Stimulated activated effector memory CD8-positive, alpha-beta T cell treated with anti-CD3 and anti-CD28 coated beads, Interleukin-12 subunit alpha, Interleukin-12 subunit beta, amount 100 ng/mL, for 72 hours (primary cell): ENCODE measurements around the gene DDX50.
A peak's percentile ranks its signal among the peaks of the same experiment; 100 is the strongest.
"Not testable (repeated sequence)": the region's sequence is repeated elsewhere in the genome, so short reads cannot be mapped to it uniquely, and the experiment has no call there.

Experiments used
- ATAC-seq: fragments of 150-1000 bp; cut with Tn5 transposase; 2 replicates; pipeline ENCODE4 v1.10.0; 2021
- DNase-seq, 2 donors: peaks; one replicate each; pipeline ENCODE4 v3.0.0; 2021 to 2022; ENCODE audit warnings: low spot score in 2 of 2
- H3K27ac Mint-ChIP-seq: one replicate; pipeline ENCODE4 v1.8.0; 2022; ENCODE audit warnings: mild to moderate bottlenecking, mixed read lengths
- H3K36me3 Mint-ChIP-seq: one replicate; pipeline ENCODE4 v1.8.0; 2022; ENCODE audit warnings: mild to moderate bottlenecking, mixed read lengths
- H3K4me1 Mint-ChIP-seq: one replicate; pipeline ENCODE4 v1.8.0; 2022; ENCODE audit warnings: mixed read lengths
- H3K4me3 Mint-ChIP-seq: one replicate; pipeline ENCODE4 v1.8.0; 2022; ENCODE audit warnings: mild to moderate bottlenecking, mixed read lengths
- H3K9me3 Mint-ChIP-seq: one replicate; pipeline ENCODE4 v1.8.0; 2022; ENCODE audit warnings: mixed read lengths

The DDX50 gene

DNA sequence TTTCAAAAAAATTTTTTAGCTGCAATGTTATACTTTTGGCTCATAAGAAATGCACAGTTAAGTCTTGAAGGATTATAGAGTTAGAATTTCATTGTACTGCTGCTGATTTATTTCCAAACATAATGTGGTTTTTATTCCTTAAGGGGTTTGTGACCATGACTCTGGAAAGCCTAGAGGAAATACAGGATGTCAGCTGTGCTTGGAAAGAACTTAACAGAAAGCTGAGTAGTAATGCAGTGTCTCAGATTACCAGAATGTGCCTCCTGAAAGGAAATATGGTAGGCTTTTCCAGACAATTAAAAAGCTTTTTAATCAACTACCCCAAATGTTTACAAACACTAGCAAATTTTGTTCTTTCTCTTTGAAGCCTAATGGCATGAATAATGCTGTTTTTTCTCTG lies 39.8 kb downstream of the DDX50 start:
- not testable (repeated sequence) for H3K27ac Mint-ChIP-seq, H3K9me3 Mint-ChIP-seq, H3K4me1 Mint-ChIP-seq, ATAC-seq, DNase-seq, H3K4me3 Mint-ChIP-seq
- peaks cover 98% of the 10 kb centered on the region for H3K36me3 Mint-ChIP-seq

DNA sequence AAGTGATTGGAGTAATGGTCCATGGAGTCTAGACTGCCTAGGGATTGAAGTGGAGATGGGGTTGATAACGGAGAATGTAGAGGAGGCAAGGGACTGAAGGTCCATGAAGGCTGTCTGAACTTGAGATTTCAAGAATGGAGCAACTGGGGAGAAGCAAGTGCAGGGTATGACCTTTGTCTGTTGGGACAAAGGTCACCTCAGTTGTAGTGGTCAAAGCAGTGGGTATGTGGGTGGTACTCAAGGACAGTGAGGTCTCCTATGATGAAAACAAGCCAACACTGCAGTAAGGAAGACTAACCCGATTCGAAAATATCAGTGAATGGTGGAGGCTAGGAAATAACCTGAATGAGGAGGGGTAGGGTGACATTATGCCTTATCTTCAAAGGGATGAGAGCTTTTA lies 49.5 kb downstream of the DDX50 start:
- Mint-ChIP-seq H3K4me1 (peaks cover 4% of the 10 kb centered on the region), H3K36me3 (peaks cover 19% of the 10 kb centered on the region), H3K9me3 (no peaks in the 10 kb centered on the region), H3K4me3 (no peak overlapping the region), H3K27ac (no peak overlapping the region)
- peak in 1 of 2 donors; percentile 34 for DNase-seq
- no peak for ATAC-seq

DNA sequence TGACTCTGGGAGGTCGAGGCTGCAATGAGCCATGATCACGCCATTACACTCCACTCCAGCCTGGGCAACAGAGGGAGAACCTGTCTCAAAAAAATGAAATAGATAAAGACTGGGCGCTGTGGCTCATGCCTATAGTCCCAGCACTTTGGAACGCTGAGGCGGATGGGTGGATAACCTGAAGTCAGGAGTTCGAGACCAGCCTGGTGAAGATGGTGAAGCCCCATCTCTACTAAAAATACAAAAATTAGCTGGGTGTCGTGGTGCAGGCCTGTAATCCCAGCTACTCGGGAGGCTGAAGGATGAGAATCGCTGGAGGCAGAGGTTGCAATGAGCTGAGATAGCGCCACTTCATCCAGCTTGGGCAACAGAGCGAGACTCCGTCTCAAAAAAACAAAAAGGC lies 53.8 kb downstream of the DDX50 start:
- DNase-seq = peak in 1 of 2 donors; percentile 45
- ATAC-seq = no peak
- H3K4me3 Mint-ChIP-seq = peak overlapping the region; percentile 100
- peak overlapping the region; percentile 100 for H3K27ac Mint-ChIP-seq
- no peaks in the 10 kb centered on the region for H3K9me3 Mint-ChIP-seq
- H3K36me3 Mint-ChIP-seq = peaks cover 61% of the 10 kb centered on the region
- peaks cover 32% of the 10 kb centered on the region for H3K4me1 Mint-ChIP-seq

GRCh38 chr10:68955355-68955831 lies 54.3 kb downstream of the DDX50 start:
- no peak for DNase-seq
- Mint-ChIP-seq H3K27ac (peak overlapping the region; percentile 100), H3K4me1 (peaks cover 36% of the 10 kb centered on the region), H3K4me3 (peak overlapping the region; percentile 100), H3K36me3 (peaks cover 66% of the 10 kb centered on the region), H3K9me3 (no peaks in the 10 kb centered on the region)
- peak; percentile 55 for ATAC-seq

DNA sequence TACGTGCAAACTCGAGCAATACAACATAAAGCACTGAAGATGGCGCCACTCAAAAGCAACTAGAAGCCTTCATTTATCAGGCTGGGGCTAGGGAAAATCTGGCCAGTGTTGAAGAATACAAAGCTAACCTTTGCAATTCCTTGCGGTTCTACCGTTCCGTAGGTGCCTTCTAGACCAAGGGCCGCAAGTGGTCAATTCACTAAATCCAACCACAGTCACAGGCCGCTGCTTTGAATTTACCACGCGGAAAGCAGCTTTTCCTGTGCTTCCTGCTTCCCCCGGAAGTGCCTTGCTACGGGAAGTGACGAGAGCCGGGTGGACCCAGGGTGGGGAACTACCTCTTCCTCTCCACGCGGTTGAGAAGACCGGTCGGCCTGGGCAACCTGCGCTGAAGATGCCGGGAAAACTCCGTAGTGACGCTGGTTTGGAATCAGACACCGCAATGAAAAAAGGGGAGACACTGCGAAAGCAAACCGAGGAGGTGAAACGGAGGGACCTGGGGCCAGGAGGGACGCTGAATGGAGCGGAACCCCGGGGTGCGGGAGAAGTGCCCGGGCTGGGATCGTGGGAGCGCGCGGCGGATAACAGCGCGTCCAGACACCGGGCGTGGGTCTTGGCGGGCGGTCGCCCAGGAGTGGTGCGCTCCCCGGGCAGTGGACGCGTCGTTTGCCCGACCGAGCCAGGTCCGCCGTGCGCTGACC lies 54.9 kb downstream of the DDX50 start, which contains the start of gene DDX21:
DDX21 (plus strand) TSS at position 339 of the 701 bp plus-strand sequence; CDS start at position 395, 56 bp downstream.
- peaks cover 72% of the 10 kb centered on the region for H3K36me3 Mint-ChIP-seq
- peak within 1 kb of the TSS; percentile 100 for H3K27ac Mint-ChIP-seq
- peaks cover 36% of the 10 kb centered on the region for H3K4me1 Mint-ChIP-seq
- H3K4me3 Mint-ChIP-seq = peak within 1 kb of the TSS; percentile 100
- H3K9me3 Mint-ChIP-seq = no peaks in the 10 kb centered on the region
- peak; percentile 70 to 92 for DNase-seq
- ATAC-seq = peak; percentile 91

GRCh38 chr10:68957284-68957615 lies 56.1 kb downstream of the DDX50 start:
- H3K36me3 Mint-ChIP-seq = peaks cover 83% of the 10 kb centered on the region
- ATAC-seq (no peak), DNase-seq (no peak)
- H3K27ac Mint-ChIP-seq = peak overlapping the region; percentile 100
- H3K4me3 Mint-ChIP-seq = peak overlapping the region; percentile 100
- H3K4me1 Mint-ChIP-seq = peaks cover 46% of the 10 kb centered on the region
- H3K9me3 Mint-ChIP-seq = no peaks in the 10 kb centered on the region

GRCh38 chr10:68957654-68958053 lies 56.5 kb downstream of the DDX50 start:
- Mint-ChIP-seq H3K36me3 (peaks cover 83% of the 10 kb centered on the region), H3K9me3 (no peaks in the 10 kb centered on the region), H3K27ac (peak overlapping the region; percentile 100), H3K4me3 (peak overlapping the region; percentile 100), H3K4me1 (peaks cover 46% of the 10 kb centered on the region)
- no peak for ATAC-seq
- peak in 1 of 2 donors; percentile 46 for DNase-seq

DNA sequence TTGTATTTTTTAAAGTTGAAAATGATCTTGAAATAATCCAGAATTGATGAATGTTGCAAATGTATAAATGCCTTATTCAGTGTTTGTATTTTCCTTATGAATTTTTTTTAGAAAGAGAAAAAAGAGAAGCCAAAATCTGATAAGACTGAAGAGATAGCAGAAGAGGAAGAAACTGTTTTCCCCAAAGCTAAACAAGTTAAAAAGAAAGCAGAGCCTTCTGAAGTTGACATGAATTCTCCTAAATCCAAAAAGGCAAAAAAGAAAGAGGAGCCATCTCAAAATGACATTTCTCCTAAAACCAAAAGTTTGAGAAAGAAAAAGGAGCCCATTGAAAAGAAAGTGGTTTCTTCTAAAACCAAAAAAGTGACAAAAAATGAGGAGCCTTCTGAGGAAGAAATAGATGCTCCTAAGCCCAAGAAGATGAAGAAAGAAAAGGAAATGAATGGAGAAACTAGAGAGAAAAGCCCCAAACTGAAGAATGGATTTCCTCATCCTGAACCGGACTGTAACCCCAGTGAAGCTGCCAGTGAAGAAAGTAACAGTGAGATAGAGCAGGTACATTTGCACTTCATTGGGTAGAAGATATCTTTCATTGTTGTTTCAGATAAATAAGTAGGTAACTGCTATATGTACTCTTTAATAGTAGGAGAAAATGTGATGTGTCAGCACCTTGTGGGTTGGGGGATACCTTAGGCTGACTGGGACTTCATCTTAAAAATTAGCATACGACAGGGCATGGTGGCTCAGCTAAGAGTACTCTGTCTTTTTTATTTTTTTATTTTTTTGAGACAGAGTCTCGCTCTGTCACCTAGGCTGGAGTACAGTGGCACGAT lies 58.8 kb downstream of the DDX50 start:
- DNase-seq = no peak
- peaks cover 46% of the 10 kb centered on the region for H3K4me1 Mint-ChIP-seq
- no peak for ATAC-seq
- peak overlapping the region; percentile 79 for H3K27ac Mint-ChIP-seq
- peaks cover 97% of the 10 kb centered on the region for H3K36me3 Mint-ChIP-seq
- H3K9me3 Mint-ChIP-seq = no peaks in the 10 kb centered on the region
- H3K4me3 Mint-ChIP-seq = peak overlapping the region; percentile 100

DNA sequence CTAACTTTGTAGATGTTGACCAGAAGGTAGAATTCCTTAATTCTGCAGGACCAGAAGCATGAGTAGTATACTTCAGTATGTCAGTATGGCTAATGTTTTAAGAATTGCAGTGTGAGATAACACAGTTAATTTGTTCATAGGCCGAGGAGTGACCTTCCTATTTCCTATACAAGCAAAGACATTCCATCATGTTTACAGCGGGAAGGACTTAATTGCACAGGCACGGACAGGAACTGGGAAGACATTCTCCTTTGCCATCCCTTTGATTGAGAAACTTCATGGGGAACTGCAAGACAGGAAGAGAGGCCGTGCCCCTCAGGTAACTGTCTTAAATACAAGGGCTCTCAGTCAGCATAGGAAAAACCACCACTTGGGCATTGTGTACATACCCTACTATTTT lies 62.0 kb downstream of the DDX50 start:
- Mint-ChIP-seq H3K4me1 (peaks cover 30% of the 10 kb centered on the region), H3K36me3 (peaks cover 100% of the 10 kb centered on the region), H3K27ac (no peak overlapping the region), H3K4me3 (no peak overlapping the region), H3K9me3 (no peaks in the 10 kb centered on the region)
- ATAC-seq (no peak), DNase-seq (peak in 1 of 2 donors; percentile 17)

GRCh38 chr10:68973975-68974374 lies 72.9 kb downstream of the DDX50 start:
- Mint-ChIP-seq H3K4me3 (no peak overlapping the region), H3K9me3 (no peaks in the 10 kb centered on the region), H3K4me1 (peaks cover 6% of the 10 kb centered on the region), H3K36me3 (peaks cover 100% of the 10 kb centered on the region), H3K27ac (peak overlapping the region; percentile 74)
- DNase-seq (no peak), ATAC-seq (no peak)

- peaks cover 100% of the 10 kb centered on the region for H3K36me3 Mint-ChIP-seq
- H3K27ac Mint-ChIP-seq, H3K4me3 Mint-ChIP-seq, DNase-seq, H3K4me1 Mint-ChIP-seq, ATAC-seq, H3K9me3 Mint-ChIP-seq: not testable (repeated sequence)
These were observed 74.9 kb downstream of the DDX50 start for GRCh38 chr10:68975936-68976473.

DNA sequence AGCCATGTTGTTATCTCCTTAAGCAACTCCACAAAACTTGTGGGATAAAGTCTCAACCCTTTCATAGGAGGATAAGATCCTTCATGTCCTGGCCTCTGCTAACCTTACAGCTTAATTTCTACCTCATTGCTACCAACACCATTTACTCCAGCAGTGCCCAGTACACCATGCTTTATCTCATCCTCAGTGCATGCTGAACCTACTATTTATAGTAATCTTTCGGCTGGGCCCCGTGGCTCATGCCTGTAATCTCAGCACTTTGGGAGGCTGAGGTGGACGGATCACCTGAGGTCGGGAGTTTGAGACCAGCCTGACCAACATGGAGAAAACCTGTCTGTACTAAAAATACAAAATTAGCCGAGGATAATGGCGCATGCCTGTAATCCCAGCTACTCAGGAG lies 78.6 kb downstream of the DDX50 start:
- not testable (repeated sequence) for DNase-seq, H3K9me3 Mint-ChIP-seq, H3K4me3 Mint-ChIP-seq, H3K27ac Mint-ChIP-seq, ATAC-seq, H3K4me1 Mint-ChIP-seq
- peaks cover 100% of the 10 kb centered on the region for H3K36me3 Mint-ChIP-seq

GRCh38 chr10:68981074-68981473 lies 80.0 kb downstream of the DDX50 start:
- ATAC-seq (no peak), DNase-seq (no peak)
- no peaks in the 10 kb centered on the region for H3K9me3 Mint-ChIP-seq
- H3K36me3 Mint-ChIP-seq = peaks cover 100% of the 10 kb centered on the region
- H3K4me3 Mint-ChIP-seq = no peak overlapping the region
- no peak overlapping the region for H3K27ac Mint-ChIP-seq
- peaks cover 5% of the 10 kb centered on the region for H3K4me1 Mint-ChIP-seq

DNA sequence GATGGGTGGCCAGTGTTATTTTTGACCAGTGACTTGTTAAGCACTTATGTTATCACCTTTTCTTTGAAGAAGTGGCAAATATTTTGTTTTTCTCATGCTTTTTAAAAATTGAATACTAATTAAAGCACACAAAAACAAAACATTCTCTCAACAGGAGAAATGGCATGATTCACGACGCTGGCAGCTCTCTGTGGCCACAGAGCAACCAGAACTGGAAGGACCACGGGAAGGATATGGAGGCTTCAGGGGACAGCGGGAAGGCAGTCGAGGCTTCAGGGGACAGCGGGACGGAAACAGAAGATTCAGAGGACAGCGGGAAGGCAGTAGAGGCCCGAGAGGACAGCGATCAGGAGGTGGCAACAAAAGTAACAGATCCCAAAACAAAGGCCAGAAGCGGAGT lies 81.3 kb downstream of the DDX50 start:
- peaks cover 98% of the 10 kb centered on the region for H3K36me3 Mint-ChIP-seq
- no peak overlapping the region for H3K4me3 Mint-ChIP-seq
- peak in 1 of 2 donors; percentile 38 for DNase-seq
- ATAC-seq = no peak
- peaks cover 11% of the 10 kb centered on the region for H3K4me1 Mint-ChIP-seq
- H3K27ac Mint-ChIP-seq = peak overlapping the region; percentile 60
- H3K9me3 Mint-ChIP-seq = no peaks in the 10 kb centered on the region

GRCh38 chr10:68987611-68988010 lies 86.5 kb downstream of the DDX50 start:
- DNase-seq (no peak), ATAC-seq (no peak)
- peaks cover 45% of the 10 kb centered on the region for H3K4me1 Mint-ChIP-seq
- no peaks in the 10 kb centered on the region for H3K9me3 Mint-ChIP-seq
- H3K27ac Mint-ChIP-seq = no peak overlapping the region
- peak overlapping the region; percentile 91 for H3K4me3 Mint-ChIP-seq
- peaks cover 66% of the 10 kb centered on the region for H3K36me3 Mint-ChIP-seq
